NB4 (cell line): ENCODE data around the gene SCNN1A.

Source experiments
- DNase-seq: peaks from one replicate; pipeline ENCODE4 v3.0.0; 2010; ENCODE audit warnings: low read depth
- H3K4me3 ChIP-seq: one replicate; pipeline ENCODE4 v1.5.1; 2011; ENCODE audit warnings: mild to moderate bottlenecking, low read depth, low read length, moderate library complexity
- MYC ChIP-seq: IDR thresholded peaks from 2 replicates; pipeline ENCODE4 v1.6.1; 2011; ENCODE audit warnings: low read depth, low read length
- POLR2A ChIP-seq: IDR thresholded peaks from 2 replicates; pipeline ENCODE4 v1.6.1; 2011; ENCODE audit warnings: mild to moderate bottlenecking; ENCODE audit not compliant: insufficient read length; ENCODE audit errors: extremely low read depth
- TF ChIP-seq, protein P1 (sequence below): IDR thresholded peaks from one replicate; pipeline ENCODE4 v1.5.1; 2012; ENCODE audit warnings: low read depth, low read length
- TF ChIP-seq, protein P2 (sequence below): IDR thresholded peaks from 2 replicates; pipeline ENCODE4 v1.6.1; 2011; ENCODE audit warnings: low read depth, low read length

Gene SCNN1A

DNA sequence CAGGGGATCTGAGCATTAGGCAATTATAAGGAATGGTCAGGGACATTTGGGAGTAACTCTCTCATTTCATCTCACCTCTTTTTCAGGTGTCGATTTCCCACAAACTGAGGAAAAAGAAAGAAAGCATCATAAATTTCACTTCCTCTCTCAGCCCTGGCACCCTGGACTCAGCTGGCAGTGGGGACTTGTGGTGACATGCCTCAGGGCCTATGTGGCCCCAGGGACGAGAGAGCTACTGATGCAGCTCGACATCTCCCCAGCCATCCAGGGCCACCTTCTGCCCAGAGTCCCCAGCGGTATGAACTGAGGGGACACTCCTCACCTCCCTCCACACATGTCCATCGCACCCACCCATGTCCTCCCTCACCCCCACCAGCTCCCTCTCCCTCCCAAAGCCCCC lies 45.2 kb downstream of the SCNN1A start:
- TF ChIP-seq, protein P1, sequence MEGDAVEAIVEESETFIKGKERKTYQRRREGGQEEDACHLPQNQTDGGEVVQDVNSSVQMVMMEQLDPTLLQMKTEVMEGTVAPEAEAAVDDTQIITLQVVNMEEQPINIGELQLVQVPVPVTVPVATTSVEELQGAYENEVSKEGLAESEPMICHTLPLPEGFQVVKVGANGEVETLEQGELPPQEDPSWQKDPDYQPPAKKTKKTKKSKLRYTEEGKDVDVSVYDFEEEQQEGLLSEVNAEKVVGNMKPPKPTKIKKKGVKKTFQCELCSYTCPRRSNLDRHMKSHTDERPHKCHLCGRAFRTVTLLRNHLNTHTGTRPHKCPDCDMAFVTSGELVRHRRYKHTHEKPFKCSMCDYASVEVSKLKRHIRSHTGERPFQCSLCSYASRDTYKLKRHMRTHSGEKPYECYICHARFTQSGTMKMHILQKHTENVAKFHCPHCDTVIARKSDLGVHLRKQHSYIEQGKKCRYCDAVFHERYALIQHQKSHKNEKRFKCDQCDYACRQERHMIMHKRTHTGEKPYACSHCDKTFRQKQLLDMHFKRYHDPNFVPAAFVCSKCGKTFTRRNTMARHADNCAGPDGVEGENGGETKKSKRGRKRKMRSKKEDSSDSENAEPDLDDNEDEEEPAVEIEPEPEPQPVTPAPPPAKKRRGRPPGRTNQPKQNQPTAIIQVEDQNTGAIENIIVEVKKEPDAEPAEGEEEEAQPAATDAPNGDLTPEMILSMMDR, result no peak
- no peak for TF ChIP-seq POLR2A
- no peak for TF ChIP-seq MYC
- TF ChIP-seq, protein P2, sequence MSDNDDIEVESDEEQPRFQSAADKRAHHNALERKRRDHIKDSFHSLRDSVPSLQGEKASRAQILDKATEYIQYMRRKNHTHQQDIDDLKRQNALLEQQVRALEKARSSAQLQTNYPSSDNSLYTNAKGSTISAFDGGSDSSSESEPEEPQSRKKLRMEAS, result no peak
- H3K4me3 ChIP-seq, result no peak overlapping the region

DNA sequence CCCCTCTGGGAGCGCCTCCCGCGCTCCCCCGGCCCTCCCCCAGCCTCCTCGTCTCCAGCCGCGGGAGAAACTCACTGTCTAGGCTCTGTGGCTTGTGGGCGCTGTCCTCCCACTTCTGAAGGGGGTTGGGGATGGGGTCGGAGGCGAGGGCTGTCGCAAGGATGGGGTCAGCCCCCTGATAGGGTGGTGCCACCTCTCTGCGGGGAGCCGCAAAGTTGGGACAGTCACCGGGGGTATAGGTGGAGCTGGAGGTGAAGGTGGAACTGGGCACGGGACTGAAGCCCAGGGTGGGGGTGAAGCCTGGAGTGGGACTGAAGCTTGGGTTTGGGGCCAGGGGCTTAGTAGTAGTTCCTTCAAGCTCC lies 45.7 kb downstream of the SCNN1A start:
- TF ChIP-seq, protein P1, result no peak
- TF ChIP-seq, protein P2, result no peak
- TF ChIP-seq MYC (no peak), POLR2A (no peak)
- H3K4me3 ChIP-seq, result no peak overlapping the region
- DNase-seq, result no peak

More for the DNA sequence above, 45.2 kb downstream of the SCNN1A start:
- DNase-seq, result no peak

DNA sequence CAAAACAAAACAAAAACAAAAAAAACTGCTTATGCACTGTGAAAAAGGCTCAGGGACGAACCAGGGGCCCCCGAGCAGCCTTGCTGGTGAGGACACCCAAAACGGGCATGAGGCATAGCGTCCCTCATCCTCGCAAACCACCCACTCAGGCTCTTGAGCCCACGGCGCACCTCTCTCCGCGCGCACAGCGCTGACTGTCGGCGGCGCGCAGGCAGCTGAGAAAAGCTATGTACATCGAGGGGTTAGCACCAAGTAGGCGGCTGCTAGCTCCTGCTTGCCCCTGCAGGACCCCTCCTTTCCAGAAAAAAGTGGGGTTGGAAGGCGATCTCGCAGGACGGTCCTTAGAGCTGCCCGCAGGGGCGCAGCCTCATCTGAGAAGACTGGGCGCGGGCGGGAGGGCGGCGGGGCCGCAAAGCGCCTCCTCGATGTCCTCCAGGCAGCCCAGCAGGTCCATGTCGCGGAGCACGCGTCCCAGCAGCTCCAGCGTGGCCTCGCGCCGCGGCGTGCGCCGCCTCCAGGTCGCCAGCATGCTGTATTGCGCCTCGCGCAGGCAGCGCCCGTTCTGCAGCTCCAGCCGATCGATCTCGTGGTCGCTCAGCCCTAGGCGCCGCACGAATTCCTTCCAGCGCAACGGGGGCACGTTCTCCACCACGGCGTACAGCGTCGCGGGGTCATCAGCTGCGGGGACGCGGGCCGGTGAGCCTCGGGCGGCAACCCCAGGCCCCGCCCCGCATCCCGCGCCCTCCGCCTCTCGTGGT lies 46.2 kb downstream of the SCNN1A start:
- DNase-seq, result no peak
- TF ChIP-seq MYC, result no peak
- TF ChIP-seq, protein P2, result no peak
- TF ChIP-seq, protein P1, result no peak
- TF ChIP-seq POLR2A, result no peak
- no peak overlapping the region for H3K4me3 ChIP-seq

DNA sequence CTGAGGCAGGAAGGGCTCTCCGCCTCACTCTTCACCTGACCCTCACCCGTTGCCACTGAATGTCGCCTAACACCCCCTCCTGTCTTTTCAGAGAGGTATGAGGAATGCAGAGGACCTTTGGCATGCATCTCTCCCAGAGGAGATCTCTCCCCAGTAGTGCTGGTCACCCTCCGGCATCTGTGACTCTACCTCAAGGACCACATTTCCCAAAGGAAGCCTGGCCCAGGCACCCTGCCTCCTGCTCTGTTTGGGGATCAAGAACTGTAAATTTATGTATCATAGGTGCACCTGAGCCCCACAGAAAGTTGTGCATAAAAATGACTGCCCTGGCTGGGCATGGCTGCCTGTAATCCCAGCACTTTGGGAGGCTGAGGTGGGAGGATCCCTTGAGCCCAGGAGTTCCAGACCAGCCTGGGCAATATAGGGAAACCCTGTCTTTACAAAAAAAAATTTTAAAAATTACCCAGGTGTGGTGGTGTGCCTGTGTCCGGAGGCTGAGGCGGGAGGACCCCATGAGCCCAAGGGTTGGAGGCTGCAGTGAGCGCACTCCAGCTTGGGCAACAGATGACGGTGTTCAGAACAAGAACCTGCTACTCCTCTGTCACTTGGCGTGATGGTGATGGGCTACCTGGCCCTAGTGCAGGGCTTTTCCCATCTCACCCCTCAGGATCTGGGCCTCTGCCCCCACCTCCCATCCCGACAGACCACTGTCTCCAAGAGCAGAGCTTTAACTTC lies 47.2 kb downstream of the SCNN1A start:
- H3K4me3 ChIP-seq, result no peak overlapping the region
- TF ChIP-seq, protein P1, result no peak
- TF ChIP-seq POLR2A, result peak; percentile 21
- DNase-seq, result no peak

DNA sequence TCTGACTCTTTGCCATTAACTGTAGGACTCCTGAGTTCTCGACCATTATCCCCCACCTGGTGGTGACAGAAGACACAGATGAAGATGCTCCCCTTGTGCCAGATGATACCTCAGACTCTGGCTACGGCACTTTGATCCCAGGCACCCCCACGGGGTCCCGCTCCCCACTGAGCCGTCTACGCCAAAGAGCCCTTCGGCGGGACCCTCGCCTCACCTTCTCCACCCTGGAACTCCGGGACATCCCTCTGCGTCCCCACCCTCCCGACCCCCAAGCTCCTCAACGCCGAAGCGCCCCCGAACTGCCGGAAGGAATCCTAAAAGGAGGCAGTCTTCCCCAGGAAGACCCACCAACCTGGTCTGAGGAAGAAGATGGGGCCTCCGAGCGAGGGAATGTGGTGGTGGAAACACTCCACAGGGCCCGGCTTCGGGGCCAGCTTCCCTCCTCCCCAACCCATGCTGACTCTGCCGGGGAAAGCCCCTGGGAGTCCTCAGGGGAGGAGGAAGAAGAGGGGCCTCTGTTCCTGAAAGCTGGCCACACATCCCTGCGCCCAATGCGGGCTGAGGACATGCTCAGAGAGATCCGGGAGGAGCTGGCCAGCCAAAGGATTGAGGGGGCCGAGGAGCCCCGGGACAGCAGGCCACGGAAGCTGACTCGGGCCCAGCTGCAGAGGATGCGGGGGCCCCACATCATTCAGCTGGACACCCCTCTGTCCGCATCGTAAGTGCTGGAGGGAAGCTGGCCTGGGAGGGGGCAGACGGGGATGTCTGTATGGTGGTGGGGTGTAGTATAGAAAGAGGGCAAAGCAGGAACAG lies 47.9 kb downstream of the SCNN1A start:
- TF ChIP-seq, protein P1, result no peak
- no peak overlapping the region for H3K4me3 ChIP-seq
- no peak for DNase-seq
